T-helper 2 cell (primary cell): ENCODE data around the gene KCNJ13.

Source experiments
- DNase-seq, 5 experiments: peaks; one replicate each; pipeline versions ENCODE4 v3.0.0 to v3.0.0-alpha.2; 2012 to 2022
- total RNA-seq, 2 donors: gene quantifications; one replicate each; lab custom pipeline; 2026; lab: John Stamatoyannopoulos, UW

KCNJ13 gene
- total RNA-seq: 0 to 0.07 reads per million in 2 donors

GRCh38 chr2:232776435-232776834 is at the start of gene KCNJ13:
Gene KCNJ13 (minus strand): TSS chr2:232776565. CDS start chr2:232771362, 5,203 bp downstream.
- no peak for DNase-seq

DNA sequence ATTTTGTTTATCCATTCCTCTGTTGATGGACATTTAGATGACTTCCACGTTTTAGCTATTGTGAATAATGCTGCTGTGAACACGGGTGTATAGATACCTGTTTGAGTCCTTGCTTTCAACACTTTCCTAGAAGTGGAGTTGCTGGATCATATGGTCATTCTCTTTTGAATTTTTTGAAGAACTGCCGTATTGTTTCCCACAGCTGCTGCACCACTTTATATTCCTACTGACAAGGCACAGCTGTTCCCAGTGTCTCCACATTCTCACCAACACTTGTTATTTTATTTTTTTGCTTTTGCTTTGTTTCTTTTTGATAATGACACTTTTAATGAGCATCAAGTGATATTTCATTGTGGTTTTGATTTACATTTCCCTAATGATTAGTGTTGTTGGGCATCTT is 41.4 kb upstream of the KCNJ13 start:
- DNase-seq: no peak

DNA sequence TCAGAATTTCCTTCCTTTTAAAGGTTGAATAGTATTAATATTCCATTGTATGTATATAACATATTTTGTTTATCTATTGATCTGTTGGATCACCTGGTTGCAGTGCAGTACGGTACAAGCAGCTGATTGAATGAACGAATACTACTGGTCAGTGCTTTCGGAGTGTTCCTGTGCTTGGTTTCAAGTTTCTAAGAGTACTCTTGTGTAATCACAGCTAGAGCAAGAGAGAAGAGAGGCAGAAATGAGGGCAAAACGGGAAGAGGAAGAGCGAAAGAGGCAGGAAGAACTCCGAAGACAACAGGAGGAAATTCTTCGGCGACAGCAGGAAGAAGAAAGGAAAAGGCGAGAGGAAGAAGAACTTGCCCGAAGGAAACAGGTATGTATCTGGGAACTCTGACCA is 40.3 kb upstream of the KCNJ13 start:
- DNase-seq: no peak

- peak in 1 of 5 experiments; percentile 29 for DNase-seq
Measured at GRCh38 chr2:232815569-232815968, 39.2 kb upstream of the KCNJ13 start.

- DNase-seq: peak in 1 of 5 experiments; percentile 14
Measured at GRCh38 chr2:232810444-232810843, 34.1 kb upstream of the KCNJ13 start.

DNA sequence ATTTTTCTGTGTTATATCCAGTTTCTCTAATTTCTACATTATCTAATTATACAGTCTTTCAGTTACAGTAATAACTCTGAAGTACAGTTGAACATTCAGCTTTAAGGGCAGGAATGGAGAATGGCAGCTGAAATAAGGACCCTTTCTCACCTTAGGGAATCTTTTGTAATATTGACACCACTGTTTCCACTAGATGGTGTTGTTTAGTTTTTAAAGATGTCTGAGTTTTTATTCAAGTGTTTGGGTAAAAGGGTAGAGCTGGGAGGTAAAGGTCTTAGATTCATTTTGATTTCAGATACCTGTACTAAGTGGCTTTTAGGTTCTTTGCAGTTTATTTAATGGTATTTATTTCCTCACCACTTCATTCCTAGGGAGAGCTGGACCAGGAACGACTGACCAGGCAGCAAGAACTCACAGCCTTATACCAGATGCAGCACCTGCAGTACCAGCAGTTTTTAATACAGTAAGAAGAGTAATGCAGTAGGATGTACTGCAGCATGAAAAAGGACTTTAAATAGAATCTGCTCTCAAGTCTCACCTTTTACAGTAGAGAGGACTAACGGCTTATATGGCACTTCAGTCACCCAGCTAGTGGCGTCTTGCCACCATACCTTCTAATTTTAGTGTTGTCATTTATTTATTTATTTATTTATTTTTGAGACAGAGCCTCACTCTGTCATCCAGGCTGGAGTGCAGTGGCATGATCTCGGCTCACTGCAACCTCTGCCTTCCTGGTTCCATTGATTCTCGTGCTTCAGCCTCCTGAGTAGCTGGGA is 33.2 kb upstream of the KCNJ13 start:
- DNase-seq: peak in 1 of 5 experiments; percentile 37

- no peak for DNase-seq
Measured at GRCh38 chr2:232802091-232802490, 25.7 kb upstream of the KCNJ13 start.

DNA sequence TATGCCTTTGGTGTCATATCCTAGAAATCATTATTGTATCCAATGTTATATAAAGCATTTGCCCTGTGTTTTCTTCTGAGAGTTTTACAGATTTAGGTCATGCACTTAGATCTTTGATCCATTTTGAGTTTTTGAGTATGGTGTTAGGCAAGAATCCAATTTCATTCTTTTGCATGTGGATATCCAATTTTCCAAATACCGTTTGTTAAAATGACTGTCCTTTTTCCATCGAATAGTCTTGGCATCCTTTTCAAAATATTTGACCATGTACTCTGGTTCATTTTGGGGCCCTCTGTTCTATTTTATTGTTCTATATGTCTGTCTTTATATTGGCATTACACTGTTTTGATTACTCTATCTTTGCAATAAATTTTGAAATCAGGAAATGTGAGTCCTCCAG is 23.8 kb upstream of the KCNJ13 start:
- DNase-seq: no peak

DNA sequence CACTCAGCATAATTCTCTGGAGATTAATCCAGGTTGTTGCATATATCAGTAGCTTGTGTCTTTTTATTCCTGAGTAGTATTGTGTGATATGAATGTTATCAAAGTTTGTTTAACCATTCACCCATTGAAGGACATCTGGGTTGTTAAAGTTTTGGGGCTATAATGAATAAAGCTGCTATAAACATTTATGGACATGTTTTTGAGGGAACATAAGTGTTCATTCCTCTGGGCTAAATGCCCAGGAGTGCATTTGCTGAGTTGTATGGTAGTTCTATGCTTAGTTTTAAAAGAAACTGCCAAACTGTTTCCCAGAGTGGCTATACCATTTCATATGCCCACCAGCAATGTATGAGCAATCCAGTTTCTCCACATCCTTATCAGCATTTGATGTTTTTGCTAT is 21.8 kb upstream of the KCNJ13 start:
- no peak for DNase-seq

DNA sequence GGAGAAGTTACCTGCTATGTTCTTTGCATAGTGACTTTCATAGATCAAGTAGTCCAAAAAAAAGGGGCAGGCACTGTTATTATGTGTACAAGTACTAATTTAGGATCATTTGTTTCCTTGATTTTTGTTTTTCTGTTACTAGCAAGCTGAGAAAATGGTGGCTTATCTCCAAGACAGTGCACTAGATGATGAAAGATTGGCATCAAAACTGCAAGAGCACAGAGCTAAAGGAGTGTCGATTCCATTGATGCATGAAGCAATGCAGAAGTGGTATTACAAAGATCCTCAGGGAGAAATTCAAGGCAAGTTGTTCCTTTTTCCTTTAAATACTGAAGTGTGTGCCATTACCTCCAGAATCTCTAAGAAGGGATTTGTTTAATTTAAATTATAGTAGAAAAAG is 19.6 kb upstream of the KCNJ13 start:
- no peak for DNase-seq

DNA sequence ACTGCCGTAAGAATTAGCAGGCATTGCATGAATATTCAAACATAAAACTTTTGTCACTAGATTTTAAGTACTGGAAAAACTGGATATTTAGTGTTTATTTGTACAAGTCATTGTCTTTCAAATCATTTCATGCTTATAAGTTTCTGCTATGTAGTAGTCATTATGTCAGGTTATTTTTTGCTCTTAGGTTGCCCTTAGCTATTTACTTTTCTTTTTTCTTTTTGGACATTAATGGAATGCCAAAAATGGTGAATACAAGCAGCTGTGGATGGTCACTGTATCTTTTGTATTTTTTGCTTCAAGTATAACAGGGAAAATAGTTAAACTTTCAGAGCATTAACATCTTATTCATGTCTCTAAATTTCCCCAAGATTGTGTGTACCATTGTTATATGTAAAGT is 18.6 kb upstream of the KCNJ13 start:
- DNase-seq: no peak

- no peak for DNase-seq
Measured at GRCh38 chr2:232793271-232793670, 16.9 kb upstream of the KCNJ13 start.

DNA sequence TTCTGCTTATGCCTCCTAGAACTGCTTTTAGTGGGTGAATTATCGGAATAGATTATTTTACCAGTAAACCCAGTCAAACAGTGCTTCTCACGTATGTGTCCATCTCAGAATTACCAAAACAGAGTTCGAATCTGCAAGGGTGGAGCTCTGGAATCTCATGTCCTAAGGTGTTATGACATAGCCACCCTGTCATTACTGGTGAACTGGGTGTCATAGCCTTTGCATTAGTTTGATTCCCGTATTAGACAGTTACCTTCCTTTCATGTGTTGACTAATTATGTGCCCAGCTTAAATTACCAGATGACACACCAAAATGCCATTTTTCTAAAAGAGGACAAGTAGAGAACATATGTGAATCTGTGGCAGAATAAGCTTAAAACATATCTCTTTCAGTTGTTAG is 15.2 kb upstream of the KCNJ13 start:
- DNase-seq: no peak

DNA sequence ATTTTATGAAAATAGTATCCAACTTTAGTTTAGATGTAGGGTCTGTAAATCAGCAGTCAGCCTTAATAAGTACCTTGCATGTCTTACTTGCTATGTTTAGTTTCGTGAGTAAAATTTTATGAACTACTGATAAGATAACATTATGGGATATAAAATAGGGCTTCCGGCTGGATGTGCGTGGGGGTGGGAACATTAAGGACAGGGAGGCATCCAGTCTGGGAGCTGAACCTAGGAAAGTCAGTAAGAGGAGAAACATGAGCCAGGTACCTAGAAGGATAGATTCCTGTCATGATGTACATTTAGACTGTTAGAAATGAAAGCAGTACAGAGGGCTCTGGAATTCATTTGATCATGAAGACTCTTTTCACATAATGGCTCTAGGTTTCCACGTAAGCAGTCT is 12.7 kb upstream of the KCNJ13 start:
- no peak for DNase-seq

DNA sequence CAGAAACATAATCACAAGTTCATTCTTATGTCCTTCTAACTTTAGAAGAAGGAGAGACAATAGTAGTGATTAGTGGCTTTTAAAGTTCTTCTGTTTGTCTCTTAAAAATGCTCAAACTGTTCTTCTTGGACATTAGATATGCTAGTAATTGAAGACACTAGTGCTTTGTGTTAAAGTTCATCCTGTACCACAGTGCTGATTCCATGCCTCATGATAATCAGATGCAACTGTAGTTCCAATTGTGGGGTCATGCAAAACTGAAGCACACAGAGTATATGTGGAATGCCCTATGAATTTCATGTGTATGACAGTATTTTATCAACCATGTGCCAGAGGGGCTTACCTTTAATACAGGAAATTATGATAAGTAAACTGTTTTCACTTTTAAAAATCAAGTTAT is 11.4 kb upstream of the KCNJ13 start:
- no peak for DNase-seq

DNA sequence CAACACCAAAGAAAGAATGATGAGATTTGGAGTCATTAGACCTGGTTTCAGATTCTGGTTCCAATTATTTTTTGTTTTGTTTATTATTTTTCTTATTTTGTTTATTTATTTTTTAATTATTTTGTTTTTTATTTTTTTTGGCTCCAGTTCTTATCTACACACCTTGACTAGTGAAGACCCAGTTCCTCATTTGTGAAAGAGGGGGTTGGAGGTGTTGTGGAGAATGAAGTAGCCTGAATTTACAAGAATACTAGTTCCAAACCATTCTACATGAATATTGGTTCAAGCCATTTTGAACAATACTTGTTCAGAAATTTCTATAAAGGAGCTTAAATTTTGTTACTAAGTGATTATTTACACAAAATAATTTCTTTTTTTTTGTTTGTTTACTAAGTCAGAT is 6.9 kb upstream of the KCNJ13 start:
- no peak for DNase-seq

- peak in 1 of 5 experiments; percentile 93 for DNase-seq
Measured at GRCh38 chr2:232781765-232782164, 5.4 kb upstream of the KCNJ13 start.

- DNase-seq: no peak
Measured at GRCh38 chr2:232779934-232780333, 3.6 kb upstream of the KCNJ13 start.

GRCh38 chr2:232779465-232779864 is 3.1 kb upstream of the KCNJ13 start:
- no peak for DNase-seq

- DNase-seq: no peak
Measured at GRCh38 chr2:232777276-232777675, 911 bp upstream of the KCNJ13 start.

DNA sequence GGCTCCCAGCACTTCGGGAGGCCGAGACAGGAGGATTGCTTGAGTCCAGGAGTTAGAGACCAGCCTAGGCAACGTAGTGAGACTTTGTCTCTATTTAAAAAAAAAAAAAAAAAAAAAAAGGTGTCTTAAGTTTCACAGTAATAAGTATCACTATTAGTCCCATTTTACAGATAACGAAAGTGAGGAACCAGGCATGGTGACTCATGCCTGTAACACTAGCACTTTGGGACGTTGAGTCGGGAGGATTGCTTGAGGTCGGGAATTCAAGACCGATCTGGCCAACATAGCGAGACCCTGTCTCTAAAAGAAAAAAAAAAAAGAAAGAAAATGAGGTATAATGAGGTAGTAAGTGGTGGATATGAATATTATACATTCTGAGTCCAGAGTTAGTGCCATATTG is 2.5 kb downstream of the KCNJ13 start:
- peak in 1 of 5 experiments; percentile 55 for DNase-seq

DNA sequence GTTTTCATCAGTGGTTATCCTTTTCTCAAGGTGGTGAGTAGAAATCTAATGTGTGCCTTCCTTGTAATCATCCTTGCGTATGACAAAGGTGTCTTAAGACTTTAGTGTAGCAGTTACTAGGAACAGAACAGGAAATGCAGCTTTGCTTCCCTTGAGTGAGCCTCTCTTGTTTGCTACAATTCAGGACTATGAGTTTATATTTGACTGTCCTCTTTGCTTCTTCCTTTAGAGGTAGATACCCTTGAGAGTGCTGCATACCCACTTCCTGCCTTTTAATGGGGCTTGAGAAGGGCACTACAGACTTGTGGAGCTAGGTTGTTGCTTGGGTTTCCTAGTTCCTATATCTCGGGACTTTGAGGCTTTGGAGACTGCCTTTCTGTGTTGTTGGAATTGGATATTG is 3.8 kb downstream of the KCNJ13 start:
- DNase-seq: peak in 1 of 5 experiments; percentile 89

- DNase-seq: no peak
Measured at GRCh38 chr2:232771870-232772269, 4.5 kb downstream of the KCNJ13 start.

DNA sequence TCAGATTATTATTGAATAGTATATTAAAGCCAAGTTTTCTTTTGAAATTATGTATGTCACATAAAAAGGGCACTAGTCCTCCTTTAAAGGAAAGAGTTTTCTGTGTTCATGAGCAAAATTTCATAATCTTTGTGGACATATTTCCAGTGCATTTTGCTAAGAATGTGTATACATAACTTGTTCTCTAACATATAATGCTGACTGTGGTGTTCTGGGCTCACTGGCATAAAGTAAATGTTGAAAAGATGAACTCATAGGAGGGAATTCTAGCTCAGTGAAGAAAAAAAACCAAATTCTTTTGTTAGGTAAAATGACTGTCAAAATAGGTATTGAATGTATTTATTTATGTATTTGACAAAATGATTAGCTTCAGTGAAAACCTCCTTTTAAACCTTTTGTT is 6.2 kb downstream of the KCNJ13 start:
- DNase-seq: no peak

DNA sequence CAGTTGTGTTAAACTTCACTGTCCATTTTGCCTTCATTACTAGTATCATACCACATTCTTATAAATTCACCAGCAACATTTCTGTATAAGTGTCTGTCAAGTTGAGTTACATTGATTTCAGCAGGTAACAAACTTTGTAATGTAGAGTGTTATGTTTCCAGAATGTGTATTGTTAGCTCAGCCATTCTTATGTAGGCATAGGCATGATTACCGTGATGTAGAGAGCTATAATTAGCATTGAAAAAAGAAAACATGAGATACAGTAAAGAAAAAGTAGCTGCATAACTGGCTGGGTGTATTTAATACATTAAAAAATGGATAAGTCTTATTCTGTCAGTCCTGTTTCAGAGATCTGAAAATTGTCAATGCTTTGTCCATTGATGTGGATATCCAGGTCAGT is 8.5 kb downstream of the KCNJ13 start:
- no peak for DNase-seq
